Keratinocyte (primary cell): ENCODE data around the gene FSTL5.

Experiments used
- CTCF ChIP-seq, 3 experiments: IDR thresholded peaks in 1 of 3; conservative IDR thresholded peaks in 1 of 3; optimal IDR thresholded peaks in 1 of 3; 2 replicates in 2 of 3; 3 replicates in 1 of 3; pipeline versions ENCODE3 to v1.5.1; 2011; ENCODE audit warnings: low read length in 3 of 3, mild to moderate bottlenecking in 3 of 3, moderate library complexity in 2 of 3, control low read depth in 1 of 3, inconsistent platforms in 1 of 3; ENCODE audit not compliant: insufficient read depth in 2 of 3; ENCODE audit errors: extremely low read depth in 1 of 3
- EZH2 ChIP-seq: IDR thresholded peaks from one replicate; pipeline ENCODE4 v1.6.1; 2012; ENCODE audit warnings: inconsistent platforms, mild to moderate bottlenecking, low read length, moderate library complexity

DNA sequence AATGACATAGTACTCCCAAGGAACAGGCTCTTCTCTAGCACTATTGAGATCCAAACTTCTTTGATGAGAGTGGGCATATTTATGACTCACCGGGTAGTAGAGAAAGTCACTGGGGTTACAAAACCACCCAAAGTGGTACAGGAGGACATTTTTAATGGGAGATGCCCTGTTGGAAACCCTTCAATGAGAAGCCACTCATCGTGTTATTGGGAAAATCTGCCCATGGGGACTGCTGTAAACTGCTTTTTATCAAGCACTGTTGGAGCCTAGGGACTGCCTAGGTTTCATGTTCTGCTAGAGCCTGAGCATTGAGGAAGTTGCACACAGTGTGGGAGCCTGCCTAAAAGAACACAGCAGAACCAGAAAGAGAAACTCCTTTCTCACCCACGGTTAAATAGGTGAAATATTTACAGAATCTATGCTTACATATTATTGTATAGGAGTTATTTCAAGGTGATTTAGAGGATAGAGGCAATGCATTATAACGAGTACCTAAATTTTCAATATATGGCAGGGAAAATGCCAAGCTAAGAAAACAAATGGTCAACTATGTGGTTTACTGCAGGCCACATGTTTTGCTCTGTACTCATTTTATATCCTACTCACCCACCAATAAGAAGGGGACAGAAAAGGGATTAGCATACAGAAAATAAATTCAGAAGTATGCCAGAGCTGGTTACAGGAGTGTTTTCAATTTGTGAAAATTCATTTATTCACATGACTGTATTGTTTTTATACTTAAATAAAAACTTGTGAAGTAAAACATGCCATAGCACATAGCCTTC is 559.1 kb downstream of the FSTL5 start:
- TF ChIP-seq CTCF (optimal IDR thresholded peaks at IDR 0.05 in 1 of 3, IDR thresholded peaks at IDR 0.05 in 1 of 3, conservative IDR thresholded peaks at IDR 0.05 in 1 of 3; ENCODE audit: extremely low read depth in 1 of 3, insufficient read depth in 2 of 3, low read length in 3 of 3) (no peak), EZH2 (no peak)
